AG09309 (cell line): ENCODE results near the gene CRP.

Experiments
- DNase-seq: peaks from one replicate; pipeline ENCODE4 v3.0.0-alpha.2; 2010; ENCODE audit warnings: low read depth
- H3K4me3 ChIP-seq: 2 replicates; pipeline ENCODE4 v1.5.1; 2011; ENCODE audit warnings: mild to moderate bottlenecking, low read depth, low read length, moderate library complexity; ENCODE audit not compliant: control insufficient read depth
- TF ChIP-seq, protein P1 (sequence below): IDR thresholded peaks from 2 replicates; pipeline ENCODE4 v1.5.1; 2011; ENCODE audit warnings: mild to moderate bottlenecking, low read depth, low read length, inconsistent platforms; ENCODE audit not compliant: insufficient read depth, control insufficient read depth; ENCODE audit errors: missing control alignments

CRP gene

DNA sequence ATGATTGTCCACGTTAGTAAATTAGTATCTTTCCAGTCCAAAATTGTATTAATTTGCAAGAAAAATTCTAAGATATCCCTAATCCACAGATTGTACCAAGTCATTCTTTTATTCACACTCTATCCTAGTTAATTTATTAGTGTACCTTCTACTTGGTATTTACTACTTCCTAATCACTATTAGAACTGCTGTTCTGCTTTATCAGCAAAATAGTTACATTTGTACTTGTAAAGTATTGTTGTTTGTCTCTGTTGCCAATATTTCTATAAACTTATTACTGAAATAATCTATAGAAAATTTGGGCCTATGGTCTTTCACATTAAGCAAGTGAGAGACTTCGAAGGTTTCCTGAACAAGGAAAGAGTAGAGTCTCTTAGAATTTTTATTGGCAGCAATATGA, 5.6 kb upstream of the CRP start:
- TF ChIP-seq, protein P1, sequence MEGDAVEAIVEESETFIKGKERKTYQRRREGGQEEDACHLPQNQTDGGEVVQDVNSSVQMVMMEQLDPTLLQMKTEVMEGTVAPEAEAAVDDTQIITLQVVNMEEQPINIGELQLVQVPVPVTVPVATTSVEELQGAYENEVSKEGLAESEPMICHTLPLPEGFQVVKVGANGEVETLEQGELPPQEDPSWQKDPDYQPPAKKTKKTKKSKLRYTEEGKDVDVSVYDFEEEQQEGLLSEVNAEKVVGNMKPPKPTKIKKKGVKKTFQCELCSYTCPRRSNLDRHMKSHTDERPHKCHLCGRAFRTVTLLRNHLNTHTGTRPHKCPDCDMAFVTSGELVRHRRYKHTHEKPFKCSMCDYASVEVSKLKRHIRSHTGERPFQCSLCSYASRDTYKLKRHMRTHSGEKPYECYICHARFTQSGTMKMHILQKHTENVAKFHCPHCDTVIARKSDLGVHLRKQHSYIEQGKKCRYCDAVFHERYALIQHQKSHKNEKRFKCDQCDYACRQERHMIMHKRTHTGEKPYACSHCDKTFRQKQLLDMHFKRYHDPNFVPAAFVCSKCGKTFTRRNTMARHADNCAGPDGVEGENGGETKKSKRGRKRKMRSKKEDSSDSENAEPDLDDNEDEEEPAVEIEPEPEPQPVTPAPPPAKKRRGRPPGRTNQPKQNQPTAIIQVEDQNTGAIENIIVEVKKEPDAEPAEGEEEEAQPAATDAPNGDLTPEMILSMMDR = no peak
- no peak overlapping the region for H3K4me3 ChIP-seq
- no peak for DNase-seq

- DNase-seq = no peak
- TF ChIP-seq, protein P1 = no peak
- no peak overlapping the region for H3K4me3 ChIP-seq
These were observed 1.5 kb upstream of the CRP start for GRCh38 chr1:159715855-159716254.

GRCh38 chr1:159712080-159712479, 2.3 kb downstream of the CRP start:
- no peak overlapping the region for H3K4me3 ChIP-seq
- no peak for DNase-seq
- TF ChIP-seq, protein P1 = no peak

- no peak for DNase-seq
- TF ChIP-seq, protein P1 = no peak
- H3K4me3 ChIP-seq = no peak overlapping the region
These were observed 6.7 kb downstream of the CRP start for GRCh38 chr1:159707472-159708260.

GRCh38 chr1:159705904-159706256, 8.5 kb downstream of the CRP start:
- H3K4me3 ChIP-seq = no peak overlapping the region
- no peak for DNase-seq
- TF ChIP-seq, protein P1 = no peak

- DNase-seq = no peak
- TF ChIP-seq, protein P1 = no peak
- no peak overlapping the region for H3K4me3 ChIP-seq
These were observed 9.0 kb downstream of the CRP start for GRCh38 chr1:159705251-159705903.
